Hematopoietic multipotent progenitor cell treated with erythropoietin and hydrocortisone succinate and interleukin-3 and kit ligand, for 4 days (in vitro differentiated cells): ENCODE measurements around the gene EPHA4.

Experiments used
- DNase-seq: peaks from one replicate; pipeline ENCODE4 v3.0.0-alpha.2; 2015

EPHA4 gene

DNA sequence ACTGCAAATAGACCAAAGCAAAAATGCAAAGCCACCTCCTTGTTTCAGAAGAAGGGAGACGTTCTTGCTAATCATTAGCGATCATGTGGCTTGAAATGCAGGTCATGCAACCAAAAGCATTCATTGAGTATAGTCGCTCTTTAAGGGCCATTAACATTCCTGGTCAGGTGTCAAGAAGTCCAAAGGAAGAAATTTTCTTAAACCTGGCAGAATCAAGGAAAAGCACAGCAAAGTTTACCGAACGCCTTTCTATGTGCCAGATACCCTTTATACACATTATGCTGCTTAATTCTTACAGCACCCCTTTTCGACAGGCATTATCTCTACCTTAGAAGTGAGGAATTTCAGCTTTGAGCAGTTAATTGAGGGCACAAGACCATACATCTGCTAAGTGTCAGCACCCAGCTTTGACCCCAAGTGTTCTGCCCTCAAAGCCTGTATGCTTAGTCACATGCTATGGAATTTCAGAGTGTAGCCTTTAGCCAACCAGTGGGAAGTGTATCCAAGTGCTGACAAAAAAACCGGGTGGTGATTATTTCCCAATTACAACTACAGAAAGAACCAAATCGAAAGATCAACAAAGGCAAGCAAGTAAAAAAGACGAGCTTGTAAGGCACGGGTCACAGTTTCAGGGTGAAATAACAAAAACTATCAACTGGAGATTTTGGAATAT, 70.8 kb downstream of the EPHA4 start:
- DNase-seq: no peak

DNA sequence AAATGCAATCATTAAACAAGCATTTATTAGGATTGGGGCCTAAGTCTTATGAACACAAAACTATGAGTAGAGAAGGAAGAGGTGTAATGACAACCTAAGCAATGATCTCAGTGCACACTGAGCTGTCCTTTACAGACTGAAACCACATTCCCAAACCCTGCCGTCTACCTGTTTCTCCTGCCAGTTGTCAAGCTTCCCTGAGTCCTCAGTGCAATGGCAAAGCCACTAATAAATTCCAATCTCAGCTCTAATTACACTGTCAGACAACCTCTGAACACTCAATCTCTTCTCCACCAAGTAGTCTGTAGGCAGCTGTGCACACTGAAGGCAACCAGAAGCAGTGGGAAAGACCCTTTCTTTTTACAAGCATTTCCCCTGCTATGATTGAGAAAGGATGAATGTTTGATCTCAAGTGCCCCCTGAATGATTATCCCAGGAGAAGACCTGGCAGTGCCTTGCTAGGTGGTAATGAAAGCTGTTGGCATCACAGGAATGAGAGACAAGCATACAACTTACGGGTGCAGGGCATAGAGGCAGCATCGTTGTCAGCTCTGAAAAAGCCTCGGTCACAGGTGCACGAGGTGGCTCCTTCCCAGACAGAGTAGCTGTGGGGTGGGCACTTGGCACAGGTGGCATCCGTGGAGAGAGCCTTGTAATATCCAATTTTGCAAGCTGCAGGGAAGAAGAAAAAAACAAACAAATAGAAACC, 71.4 kb downstream of the EPHA4 start:
- no peak for DNase-seq

DNA sequence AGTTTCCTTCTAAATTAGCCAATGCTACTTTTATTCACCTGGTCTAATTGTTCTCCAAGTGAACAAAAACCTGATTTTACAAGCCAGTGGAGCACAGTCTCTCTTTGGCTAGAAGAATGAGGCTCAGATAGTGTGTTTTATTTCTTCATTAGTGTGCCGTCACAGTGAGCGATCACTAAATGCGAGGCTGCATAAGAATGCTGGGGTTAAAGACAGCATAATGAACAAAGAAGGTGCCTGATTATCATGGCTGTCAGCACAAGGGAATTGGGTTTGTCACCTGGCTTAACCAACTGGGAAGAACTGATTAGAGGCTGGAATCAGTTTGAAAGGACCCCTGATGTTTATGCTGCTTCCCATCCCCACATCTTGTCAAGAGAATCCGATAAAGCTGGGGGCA, 76.4 kb downstream of the EPHA4 start:
- DNase-seq: no peak

DNA sequence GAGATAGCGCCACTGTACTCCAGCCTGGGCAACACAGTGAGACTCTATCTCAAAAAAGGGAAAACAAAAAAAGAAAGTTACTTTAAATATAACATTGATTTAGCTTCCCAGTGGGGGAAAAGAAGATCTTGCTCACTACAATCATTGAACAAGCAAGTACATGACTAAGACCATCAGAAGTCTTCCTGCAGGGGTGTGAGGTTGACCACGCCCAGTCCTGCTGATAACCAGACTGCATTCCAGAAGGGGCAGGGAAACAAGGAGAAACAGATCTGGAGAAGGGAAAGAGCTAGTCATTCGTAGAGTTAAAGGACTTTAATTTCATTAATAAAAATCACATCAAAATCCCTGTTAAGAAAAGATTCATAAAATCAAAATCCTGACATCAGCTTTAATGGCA, 77.5 kb downstream of the EPHA4 start:
- peak; percentile 16 for DNase-seq

DNA sequence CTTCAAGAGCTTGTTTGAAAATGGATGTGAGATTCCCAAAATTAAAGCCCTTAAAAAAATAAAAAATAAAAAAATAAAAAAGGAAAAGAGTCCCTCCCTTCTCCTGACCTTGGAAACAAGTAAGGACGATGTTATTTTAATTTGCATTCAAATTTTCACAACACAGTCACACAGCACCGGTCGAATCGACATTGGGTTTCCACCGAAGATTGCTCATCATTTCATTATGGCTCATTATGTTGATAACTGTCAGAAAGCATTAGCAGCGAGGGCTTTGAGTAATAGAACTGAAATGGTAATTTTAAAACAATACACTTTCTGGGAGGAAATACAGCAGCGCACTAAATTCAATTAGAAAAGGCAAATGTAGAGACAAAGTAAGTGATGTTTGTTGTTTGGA, 78.7 kb downstream of the EPHA4 start:
- no peak for DNase-seq

DNA sequence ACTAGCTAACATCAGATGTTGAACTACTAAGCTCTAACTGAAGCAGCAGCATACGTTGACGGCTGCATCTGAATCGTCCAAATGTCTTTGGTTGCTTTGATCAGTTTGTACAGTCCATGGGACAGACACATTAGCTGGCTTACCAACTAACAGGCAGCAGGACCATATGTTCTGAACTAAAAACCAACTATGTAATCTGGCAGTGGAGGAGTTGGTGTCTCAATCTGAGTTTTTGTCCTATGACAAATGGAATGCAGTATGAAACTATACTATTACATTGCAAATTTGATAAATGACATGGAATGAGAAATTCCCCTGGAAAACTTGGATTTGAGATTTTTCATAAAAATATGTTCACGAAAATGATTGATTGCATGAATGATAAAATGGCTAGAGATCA, 79.5 kb downstream of the EPHA4 start:
- no peak for DNase-seq

DNA sequence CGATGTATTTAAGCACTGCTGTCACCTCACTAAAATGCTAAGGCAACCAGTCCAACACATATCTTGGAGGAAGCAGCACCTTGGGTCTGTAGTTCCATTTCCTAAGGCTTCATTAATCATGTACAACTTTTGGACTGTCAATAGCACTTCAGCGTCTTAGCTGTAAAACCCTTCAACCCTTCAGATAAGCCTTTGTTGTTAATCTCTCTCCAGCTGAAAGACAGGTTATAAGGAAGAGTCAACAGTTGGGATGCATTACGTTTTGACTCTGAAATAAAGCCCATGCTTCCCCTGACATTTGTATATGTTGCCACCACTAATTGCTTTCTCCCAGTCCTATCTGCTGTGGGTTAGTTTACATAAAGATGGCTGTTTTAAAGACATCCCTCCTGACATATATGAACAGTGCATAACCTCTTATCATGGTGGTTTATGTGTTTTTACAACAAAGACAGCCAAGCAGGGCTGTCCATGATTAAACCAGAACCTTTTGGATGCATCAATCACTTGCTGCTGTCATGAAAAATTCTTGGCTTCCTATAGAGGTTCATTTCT, 81.5 kb downstream of the EPHA4 start:
- DNase-seq: no peak

DNA sequence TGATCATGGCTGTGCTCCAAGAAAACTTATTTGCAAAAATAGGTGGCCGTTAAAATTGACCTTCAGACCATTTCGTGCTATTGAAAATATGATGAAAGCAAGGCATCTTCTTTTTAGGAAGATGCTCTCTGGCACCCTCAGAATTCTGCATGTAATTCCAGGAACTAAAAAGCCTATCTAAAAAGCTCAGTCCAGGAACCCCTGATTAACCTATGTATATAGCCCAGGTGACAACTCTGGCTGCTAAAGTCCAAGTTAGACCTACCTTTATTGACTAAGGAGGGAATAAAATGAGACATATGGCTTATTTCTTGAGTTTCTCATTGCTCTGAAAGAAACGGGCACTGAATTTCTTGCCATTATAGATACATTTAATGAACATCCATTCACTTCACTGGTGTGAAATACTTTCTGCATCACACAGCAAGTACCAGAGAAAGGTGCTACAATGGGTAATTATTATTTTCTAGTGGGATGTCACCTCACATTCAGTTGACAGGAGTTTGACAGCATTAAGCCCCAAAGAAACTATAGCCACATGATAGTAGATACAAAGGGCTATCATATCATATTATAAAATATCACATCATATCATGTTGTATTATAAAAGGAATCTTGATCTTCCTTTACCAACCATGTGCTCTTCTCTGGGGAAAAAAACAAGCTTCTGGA, 83.8 kb downstream of the EPHA4 start:
- DNase-seq: no peak

DNA sequence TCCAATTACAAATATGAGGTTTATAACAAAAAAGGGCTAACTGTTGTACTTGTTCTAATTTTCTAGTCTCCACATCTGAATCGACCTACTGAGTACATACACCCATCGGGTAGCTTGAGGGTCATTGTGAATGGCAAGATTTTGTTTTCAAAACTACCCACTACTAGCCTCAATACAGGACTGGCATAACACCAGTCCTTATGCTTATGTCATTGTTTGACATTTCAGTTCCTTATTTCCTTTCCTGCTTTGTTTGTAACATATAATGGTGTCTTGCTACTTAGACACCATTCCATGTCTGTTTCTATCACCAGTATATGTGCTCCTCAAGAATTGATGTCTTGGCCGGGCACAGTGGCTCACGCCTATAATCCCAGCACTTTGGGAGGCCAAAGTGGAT, 86.0 kb downstream of the EPHA4 start:
- no peak for DNase-seq

DNA sequence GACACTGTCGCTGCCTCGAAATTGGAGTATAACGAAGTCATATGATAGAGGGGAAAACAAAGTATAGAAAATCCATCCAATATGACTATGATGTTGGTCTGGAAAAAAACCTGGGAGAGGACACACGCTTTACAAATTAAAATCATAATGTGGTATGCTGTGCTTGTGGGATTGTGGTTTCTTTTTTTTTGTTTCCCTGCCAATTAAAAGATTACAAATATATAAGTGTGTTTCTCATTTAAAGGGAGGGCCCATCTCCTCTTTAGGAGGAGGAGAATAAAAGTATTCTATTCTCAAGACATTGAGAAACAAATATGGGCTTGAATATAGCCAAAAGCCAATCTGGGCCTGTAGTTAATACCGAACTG, 86.6 kb downstream of the EPHA4 start:
- no peak for DNase-seq

DNA sequence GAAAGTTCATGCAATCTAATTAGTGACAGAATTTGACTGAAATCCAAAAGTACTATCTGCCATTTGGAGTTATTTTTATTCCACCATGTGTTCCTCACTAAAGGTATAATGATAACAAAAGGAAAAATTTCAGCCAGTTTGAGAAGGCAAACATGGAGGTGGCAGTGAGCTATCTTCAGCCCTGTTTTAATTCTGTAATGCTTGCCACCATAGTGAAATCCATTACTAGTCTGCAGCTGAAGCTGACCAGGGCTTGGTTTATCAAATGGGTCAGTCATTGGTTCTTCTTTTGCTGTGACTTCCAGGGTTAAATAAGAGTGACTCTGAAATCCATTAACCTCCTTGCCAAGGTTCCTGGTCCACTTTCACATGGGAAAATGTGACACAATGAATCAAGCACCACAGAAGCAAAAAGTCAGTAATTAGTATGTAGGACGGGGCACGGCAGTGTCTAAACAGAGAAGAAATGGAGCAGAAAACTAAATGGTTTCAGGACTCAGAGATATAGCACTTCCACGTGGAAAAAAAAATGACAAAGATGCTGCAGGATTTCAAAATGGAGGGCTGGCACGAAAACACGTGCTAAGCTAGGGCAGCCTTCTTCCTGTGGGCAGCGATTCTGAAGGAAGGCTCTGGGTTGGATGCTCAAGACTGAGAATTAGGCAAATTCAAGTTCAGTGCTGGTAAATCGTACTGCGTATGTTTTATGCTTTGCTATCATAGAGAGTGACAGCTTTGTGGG, 87.2 kb downstream of the EPHA4 start:
- no peak for DNase-seq

DNA sequence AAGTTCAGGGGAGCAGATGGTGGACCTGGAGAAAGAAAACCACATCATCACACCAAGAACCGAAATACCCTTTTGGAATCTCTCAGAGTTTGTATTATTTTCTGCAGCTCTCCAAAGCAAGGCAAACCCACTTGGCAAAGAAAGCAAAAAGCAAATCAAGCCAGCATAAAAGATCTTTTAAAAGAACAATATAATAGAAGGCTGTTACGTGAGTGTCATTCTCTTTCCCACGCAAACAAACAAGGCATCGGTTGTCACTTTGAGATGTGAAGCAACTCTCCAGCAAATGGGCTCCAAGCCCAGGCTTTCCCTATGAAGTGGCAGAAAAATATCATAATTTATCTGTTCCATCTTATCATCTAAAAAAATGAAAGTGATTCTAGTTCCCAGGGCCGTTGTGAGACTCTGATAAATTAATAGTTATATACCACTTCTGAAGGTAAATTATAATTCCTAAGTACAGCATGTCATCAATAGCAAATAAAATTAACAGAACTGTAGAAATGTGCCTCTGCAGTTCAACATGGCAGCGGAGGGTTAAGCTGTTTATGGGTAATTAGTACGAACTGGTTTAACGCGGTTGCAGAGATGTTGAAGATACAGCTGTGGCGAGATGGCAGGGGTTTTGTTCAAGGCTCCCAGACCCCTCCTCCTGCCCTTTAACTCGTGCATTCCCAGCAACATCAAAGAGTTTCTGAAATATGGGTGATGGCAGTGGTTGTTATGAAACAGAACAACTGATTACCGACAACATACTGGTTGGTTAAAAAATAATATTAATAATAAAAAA, 89.2 kb downstream of the EPHA4 start:
- no peak for DNase-seq

DNA sequence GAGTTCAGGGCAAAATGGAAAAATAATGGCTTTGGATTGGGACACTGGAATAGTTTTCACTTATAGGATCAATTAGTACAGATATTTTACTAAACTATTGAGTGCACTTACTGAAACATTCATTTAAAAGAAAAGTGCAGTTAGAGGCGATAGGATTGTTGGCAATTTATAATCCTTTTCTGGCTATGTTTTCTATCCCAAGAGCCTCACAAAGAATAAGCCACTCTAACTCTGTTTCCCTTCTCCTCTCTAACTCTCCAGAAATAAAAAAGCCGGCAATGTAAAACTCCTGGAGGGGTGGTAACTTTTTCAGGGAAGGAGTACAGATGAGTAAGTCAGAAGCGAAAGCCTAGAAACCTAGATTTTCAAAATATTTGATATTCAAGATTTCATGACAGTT, 91.3 kb downstream of the EPHA4 start:
- no peak for DNase-seq

DNA sequence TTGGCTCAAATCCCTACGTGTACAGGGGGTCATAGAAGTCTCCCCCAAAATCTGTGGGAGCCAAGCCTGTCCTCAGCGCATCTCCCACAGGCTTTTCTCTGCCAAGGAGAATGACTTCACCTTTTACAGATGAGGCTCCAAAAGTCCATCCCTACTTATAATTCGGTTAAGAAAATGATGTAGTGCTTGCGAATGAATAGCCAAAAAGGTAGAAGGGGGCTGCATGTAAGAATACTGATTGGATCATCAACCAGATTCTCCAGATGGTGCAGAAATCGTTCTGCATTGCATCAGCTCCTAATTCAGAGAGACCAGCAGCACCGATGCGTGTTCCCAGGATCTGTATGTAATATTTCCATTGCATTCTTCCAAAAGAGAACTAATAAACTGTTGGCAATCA, 91.9 kb downstream of the EPHA4 start:
- DNase-seq: no peak

DNA sequence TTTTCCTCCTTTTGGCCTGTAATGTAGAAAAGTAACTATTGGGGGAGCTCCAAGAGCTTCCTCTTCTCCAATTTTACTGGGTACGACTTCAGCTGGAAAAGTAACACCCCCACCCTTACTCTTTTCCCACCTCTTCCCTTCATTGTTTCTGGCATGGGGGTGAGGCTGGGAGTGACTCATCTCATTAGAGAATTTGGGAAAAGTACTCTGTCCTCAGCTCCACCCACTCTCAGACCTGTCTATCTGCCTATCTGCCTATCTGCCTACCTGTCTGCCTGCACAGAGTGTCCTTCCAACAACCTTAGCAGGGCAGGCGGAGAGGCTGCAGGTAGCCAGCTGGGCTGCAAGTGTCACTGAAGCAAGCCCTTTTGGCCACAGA, 93.6 kb downstream of the EPHA4 start:
- no peak for DNase-seq

DNA sequence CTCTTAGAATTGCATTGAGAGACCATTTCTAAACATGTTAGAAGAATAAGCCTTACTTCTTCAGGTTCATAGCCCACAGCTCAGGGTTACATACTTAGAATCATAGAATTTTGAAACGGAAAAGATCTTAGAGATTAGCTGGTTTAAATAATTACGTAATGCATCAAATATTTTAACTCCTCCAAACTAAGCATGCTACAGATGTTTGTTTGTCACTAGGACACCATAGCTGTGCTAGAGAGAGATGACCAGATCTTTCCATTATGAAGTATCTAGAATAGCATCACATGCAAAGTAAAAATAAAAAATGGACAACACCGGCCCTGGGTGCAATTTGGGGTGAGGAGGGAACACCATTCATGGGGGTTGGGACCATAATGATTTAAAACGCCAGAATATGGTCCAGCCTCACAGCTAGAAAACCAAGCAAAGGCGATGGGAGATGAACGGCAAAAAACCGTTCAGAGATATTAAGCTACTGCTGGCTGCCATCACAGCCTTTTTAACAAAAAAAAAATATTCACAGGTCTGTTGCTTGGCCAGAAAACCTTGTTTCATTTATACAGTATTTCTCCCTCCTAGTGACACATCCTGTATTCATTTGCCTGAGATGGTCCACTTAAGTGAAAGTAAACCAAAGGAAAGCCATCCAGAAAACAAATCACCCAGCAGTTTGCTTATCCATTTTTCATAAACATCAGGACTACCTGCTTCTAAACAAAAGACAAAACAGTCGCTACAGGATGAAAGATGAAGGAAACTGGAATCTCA, 94.2 kb downstream of the EPHA4 start:
- DNase-seq: no peak

DNA sequence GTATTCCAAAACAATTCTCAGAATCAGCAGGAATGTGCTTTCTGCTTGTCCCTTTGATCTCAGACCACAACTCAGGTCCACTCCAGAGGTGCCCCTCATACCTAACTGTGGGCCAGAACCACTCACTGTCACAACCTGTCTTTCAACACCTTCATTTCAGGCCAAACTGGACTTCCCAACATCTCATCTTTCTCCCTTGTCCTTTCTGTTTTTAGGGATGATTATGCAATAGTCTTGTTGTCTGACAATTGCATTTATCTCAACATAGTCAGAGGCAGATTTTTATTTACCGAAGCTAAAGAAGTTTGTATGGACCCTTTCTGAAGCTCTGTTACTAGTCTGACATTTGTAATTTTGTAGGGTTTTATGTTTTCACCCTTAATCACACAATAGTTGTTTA, 95.9 kb downstream of the EPHA4 start:
- DNase-seq: no peak

DNA sequence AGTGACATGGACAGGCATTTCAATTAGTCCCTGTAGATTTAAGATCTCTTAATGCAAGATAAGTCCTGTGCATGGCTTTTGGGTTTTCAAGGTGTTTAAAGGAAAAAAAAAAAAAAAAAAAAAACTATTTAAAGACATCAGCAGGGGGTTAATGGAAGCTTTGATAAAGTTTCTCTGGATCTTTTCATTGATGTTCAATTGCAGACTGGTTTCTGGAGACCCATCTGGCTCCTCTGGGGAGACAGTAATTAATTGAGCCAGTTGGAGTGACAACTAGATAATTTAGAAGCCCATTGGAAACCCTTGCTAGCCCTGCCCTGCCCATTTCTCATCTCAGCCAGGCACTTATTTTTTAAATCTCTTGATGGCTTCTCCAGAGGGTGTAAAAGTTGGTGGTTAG, 98.7 kb downstream of the EPHA4 start:
- DNase-seq: no peak

DNA sequence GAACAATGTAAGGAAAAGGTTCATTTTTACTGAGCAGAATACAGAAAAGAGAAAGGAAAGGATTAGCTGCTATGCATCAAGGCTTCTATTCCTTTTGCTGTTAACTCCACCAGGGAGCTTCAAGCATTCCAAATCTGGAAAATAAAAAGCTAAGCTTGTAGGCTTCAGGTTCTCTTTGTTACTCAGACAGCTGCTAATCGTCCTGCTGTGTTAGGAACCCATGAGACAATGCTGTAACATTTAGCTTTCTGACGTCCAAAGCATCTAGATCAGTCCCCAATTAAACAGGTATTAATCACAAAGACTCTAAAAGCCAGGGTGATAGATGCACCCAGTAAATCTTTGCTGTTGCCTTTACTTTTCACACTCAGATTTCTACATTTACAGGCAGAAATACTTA, 103.8 kb downstream of the EPHA4 start:
- no peak for DNase-seq

DNA sequence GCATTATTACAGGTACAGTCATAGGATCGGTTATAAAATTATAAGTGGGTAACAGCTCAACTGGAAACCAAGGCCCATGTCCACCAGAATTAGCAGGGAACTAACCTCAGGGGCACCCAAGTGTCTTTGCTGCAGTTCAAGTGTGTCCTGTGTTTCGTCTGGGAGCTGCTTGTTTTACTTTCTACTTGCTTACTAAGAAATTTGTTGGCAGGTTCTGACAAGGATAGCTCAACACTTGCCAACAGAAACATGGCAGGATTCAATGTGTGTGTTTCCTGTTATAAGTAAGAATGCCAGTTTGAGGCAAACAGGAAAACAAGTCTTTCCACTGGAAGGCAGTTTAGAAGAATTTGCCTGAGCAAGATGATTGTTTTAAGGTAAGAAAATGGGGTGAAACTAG, 104.5 kb downstream of the EPHA4 start:
- no peak for DNase-seq

DNA sequence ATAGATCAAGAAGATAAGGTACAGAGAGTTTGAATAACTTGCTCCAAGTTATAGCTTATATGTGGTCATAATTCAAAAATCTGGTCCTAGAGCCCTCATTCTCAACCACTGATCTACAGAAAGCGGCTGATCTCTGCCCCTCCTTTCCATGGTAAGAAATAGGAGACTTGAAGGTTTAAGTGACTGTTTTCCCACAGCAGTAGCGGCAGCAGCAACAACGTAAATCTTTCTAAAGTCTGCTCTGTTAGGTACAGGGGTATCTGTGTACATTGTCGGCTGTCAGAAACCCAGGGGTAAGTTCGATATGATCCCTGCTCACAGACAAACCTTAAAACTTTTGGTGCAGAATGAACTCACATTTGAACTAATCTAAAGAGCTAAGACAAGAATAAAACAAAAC, 105.4 kb downstream of the EPHA4 start:
- DNase-seq: no peak

DNA sequence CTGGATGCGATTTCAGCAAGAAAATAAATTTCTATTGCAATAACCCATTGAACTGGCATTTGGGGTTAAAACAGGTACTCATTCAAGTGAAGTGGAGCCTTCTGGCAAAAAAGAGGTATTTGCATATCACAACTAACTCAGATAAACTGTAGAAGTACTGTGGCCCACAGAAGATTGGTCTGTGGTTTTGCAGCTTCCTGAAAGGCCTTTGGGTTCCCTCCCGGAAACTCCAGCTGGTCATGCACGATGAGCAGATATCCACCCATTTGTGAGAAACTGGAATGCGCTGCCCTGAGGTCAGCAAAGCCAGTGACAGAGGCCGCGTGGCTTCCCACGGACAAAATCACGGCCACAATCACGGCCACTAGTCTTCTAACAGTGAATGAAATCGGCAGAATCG, 106.3 kb downstream of the EPHA4 start:
- DNase-seq: peak; percentile 95
